ENCODE data around the gene GPX2.

The GPX2 gene

GRCh38 chr14:64940336-64940910, 2.1 kb downstream of the GPX2 start:
- no peak for DNase-seq (ENCODE audit: low read depth, low spot score)

GRCh38 chr14:64939817-64940190, 2.7 kb downstream of the GPX2 start:
- no peak for DNase-seq (ENCODE audit: low read depth, low spot score)

- no peak for DNase-seq (ENCODE audit: low read depth, low spot score)
Observed at GRCh38 chr14:64938972-64939816, 3.4 kb downstream of the GPX2 start.

- DNase-seq (ENCODE audit: low read depth, low spot score): no peak
Observed at GRCh38 chr14:64937821-64938193, 4.7 kb downstream of the GPX2 start.

- no peak for DNase-seq (ENCODE audit: low read depth, low spot score)
Observed at GRCh38 chr14:64937171-64937820, 5.2 kb downstream of the GPX2 start.

GRCh38 chr14:64935508-64935907, 7.0 kb downstream of the GPX2 start:
- no peak for DNase-seq (ENCODE audit: low read depth, low spot score)

- DNase-seq (ENCODE audit: low read depth, low spot score): no peak
Observed at GRCh38 chr14:64934338-64934929, 8.1 kb downstream of the GPX2 start.

GRCh38 chr14:64932231-64932630, 10.3 kb downstream of the GPX2 start:
- DNase-seq (ENCODE audit: low read depth, low spot score): no peak

- DNase-seq (ENCODE audit: low read depth, low spot score): no peak
Observed at GRCh38 chr14:64931123-64931522, 11.4 kb downstream of the GPX2 start.

GRCh38 chr14:64930085-64930843, 12.3 kb downstream of the GPX2 start:
- no peak for DNase-seq (ENCODE audit: low read depth, low spot score)

- no peak for DNase-seq (ENCODE audit: low read depth, low spot score)
Observed at GRCh38 chr14:64929014-64929359, 13.6 kb downstream of the GPX2 start.

- no peak for DNase-seq (ENCODE audit: low read depth, low spot score)
Observed at GRCh38 chr14:64928239-64929013, 14.1 kb downstream of the GPX2 start.

- DNase-seq (ENCODE audit: low read depth, low spot score): no peak
Observed at GRCh38 chr14:64927031-64927430, 15.5 kb downstream of the GPX2 start.

GRCh38 chr14:64926398-64926995, 16.0 kb downstream of the GPX2 start:
- DNase-seq (ENCODE audit: low read depth, low spot score): no peak

GRCh38 chr14:64923015-64923414, 19.5 kb downstream of the GPX2 start:
- DNase-seq (ENCODE audit: low read depth, low spot score): no peak

- no peak for DNase-seq (ENCODE audit: low read depth, low spot score)
Observed at GRCh38 chr14:64920465-64920864, 22.1 kb downstream of the GPX2 start.

GRCh38 chr14:64919618-64920017, 22.9 kb downstream of the GPX2 start:
- DNase-seq (ENCODE audit: low read depth, low spot score): no peak

- DNase-seq (ENCODE audit: low read depth, low spot score): no peak
Observed at GRCh38 chr14:64919215-64919614, 23.3 kb downstream of the GPX2 start.

GRCh38 chr14:64918216-64918615, 24.3 kb downstream of the GPX2 start:
- no peak for DNase-seq (ENCODE audit: low read depth, low spot score)

- no peak for DNase-seq (ENCODE audit: low read depth, low spot score)
Observed at GRCh38 chr14:64915797-64916196, 26.7 kb downstream of the GPX2 start.

GRCh38 chr14:64915029-64915424, 27.5 kb downstream of the GPX2 start:
- DNase-seq (ENCODE audit: low read depth, low spot score): no peak

Measured in ELF-1 (cell line).